Right cardiac atrium (tissue), 5 donors: Measurements from ENCODE around the gene TRAF7. TPM values are rescaled to one million over a fixed set of nuclear protein-coding genes. Genes with fewer than 3 reads are reported as not detected.

ENCODE experiments used
- ATAC-seq, 2 donors: fragments of 200-7000 bp; cut with Tn5 transposase; one replicate each; pipeline versions ENCODE4 v1.8.0 to v1.9.1; 2020; ENCODE audit warnings: moderate library complexity in 2 of 2, mild to moderate bottlenecking in 1 of 2
- DNase-seq, 3 donors: peaks; one replicate each; pipeline ENCODE4 v3.0.0-alpha.2; 2020
- H3K27ac ChIP-seq: one replicate; pipeline ENCODE4 v1.5.1; 2013; ENCODE audit warnings: mild to moderate bottlenecking, low read length, control low read depth, moderate library complexity
- H3K27me3 ChIP-seq: one replicate; pipeline ENCODE4 v1.6.1; 2013; ENCODE audit not compliant: control insufficient read depth, insufficient read depth
- H3K4me1 ChIP-seq: one replicate; pipeline ENCODE4 v1.6.1; 2013; ENCODE audit warnings: low read length; ENCODE audit not compliant: control insufficient read depth, insufficient read depth
- H3K4me3 ChIP-seq: one replicate; pipeline ENCODE4 v1.5.1; 2013; ENCODE audit warnings: low read length, control low read depth
- H3K9me3 ChIP-seq: one replicate; pipeline ENCODE4 v1.6.1; 2013; ENCODE audit warnings: low read length; ENCODE audit not compliant: control insufficient read depth
- WGBS: extraction: QIAGEN DNeasy Blood & Tissue Kit; methylation state at CpG from one replicate; pipeline ENCODE4 v1.1.7; 2013; 5-methylcytosine and 5-hydroxymethylcytosine counted together
- intact Hi-C, 4 donors: fragments of 100-400 bp; cut with DNase I; formaldehyde crosslinking; loops; one replicate each; pipeline versions ENCODE4 v1.11.0 to v1.14.0; 2022 to 2023
- polyA plus RNA-seq: library from polyadenylated mRNA; stranded (reverse); fragments of 200-250 nt; gene quantifications from one replicate; pipeline ENCODE4 v1.2.3, GENCODE V29; 2013
- total RNA-seq, 4 donors: library from RNA; stranded (reverse); fragmentation: NEBNext Ultra II Directional; extraction: Animal tissue kit (Norgen Biotek cat#: 25700); gene quantifications; one replicate each; pipeline ENCODE4 v1.2.1, GENCODE V29; 2021
- donor health status: healthy with polysubstance abuse.
- donor health status: DM: no; HTN: yes; CAD: no.
- donor health status: DM: no; HTN: no; CAD: no.
- donor health status: DM: no; HTN: yes; CAD: no; lungs with severe emphysema.
- donor health status: DM: yes; HTN: yes; CAD: no.

The TRAF7 gene
- total and polyA plus RNA-seq, 5 donors = 17.7 to 39.2 (median 31.1) TPM

- no peaks in the 10 kb centered on the region for H3K4me1 ChIP-seq
- no peaks in the 10 kb centered on the region for H3K9me3 ChIP-seq
- WGBS = 32% methylated on average over 105 of the region's 106 CpGs
- intact Hi-C loops = no loop called here
- no peak overlapping the region for H3K27ac ChIP-seq
- no peak overlapping the region for H3K4me3 ChIP-seq
- ATAC-seq (peak in 1 of 2 donors; percentile 24), DNase-seq (no peak)
- H3K27me3 ChIP-seq = no peaks in the 10 kb centered on the region
Measured at GRCh38 chr16:2178321-2179106, 22.9 kb downstream of the TRAF7 start.

GRCh38 chr16:2179107-2179501 is 23.5 kb downstream of the TRAF7 start:
- no peaks in the 10 kb centered on the region for H3K4me1 ChIP-seq
- intact Hi-C loops = no loop called here
- no peak overlapping the region for H3K4me3 ChIP-seq
- no peaks in the 10 kb centered on the region for H3K9me3 ChIP-seq
- no peaks in the 10 kb centered on the region for H3K27me3 ChIP-seq
- 46% methylated on average over 50 of the region's 50 CpGs for WGBS
- no peak overlapping the region for H3K27ac ChIP-seq
- DNase-seq (no peak), ATAC-seq (no peak)

GRCh38 chr16:2179576-2179975 is 24.0 kb downstream of the TRAF7 start:
- intact Hi-C loops = no loop called here
- H3K4me3 ChIP-seq = no peak overlapping the region
- 95% methylated on average over 31 of the region's 31 CpGs for WGBS
- H3K9me3 ChIP-seq = no peaks in the 10 kb centered on the region
- H3K27me3 ChIP-seq = no peaks in the 10 kb centered on the region
- DNase-seq (no peak), ATAC-seq (no peak)
- no peaks in the 10 kb centered on the region for H3K4me1 ChIP-seq
- no peak overlapping the region for H3K27ac ChIP-seq

DNA sequence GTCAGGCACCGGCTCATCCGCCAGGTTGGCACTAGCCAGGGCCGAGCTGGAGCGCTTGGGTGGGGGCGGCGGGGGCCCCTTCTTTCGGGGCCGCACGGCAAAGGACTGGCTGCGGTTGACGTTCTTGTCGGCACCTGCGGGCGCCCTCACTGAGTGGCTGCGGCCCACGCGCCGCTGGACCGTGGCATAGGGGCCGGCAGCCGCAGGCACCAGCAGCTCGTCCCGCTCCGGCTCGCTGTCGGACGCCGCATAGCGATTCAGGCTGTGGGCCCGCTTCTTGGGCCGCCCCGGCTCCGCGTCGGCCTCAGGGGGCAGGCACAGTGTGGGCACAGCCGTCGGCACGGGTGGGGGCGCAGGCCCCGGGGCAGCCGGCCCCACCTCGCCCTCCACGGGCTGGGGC is 24.9 kb downstream of the TRAF7 start:
- no peaks in the 10 kb centered on the region for H3K27me3 ChIP-seq
- H3K9me3 ChIP-seq = no peaks in the 10 kb centered on the region
- no peaks in the 10 kb centered on the region for H3K4me1 ChIP-seq
- ATAC-seq = no peak
- 96% methylated on average over 43 of the region's 43 CpGs for WGBS
- intact Hi-C loops = no loop called here
- H3K4me3 ChIP-seq = no peak overlapping the region
- no peak for DNase-seq
- no peak overlapping the region for H3K27ac ChIP-seq

GRCh38 chr16:2180962-2181923 is 25.7 kb downstream of the TRAF7 start:
- Histone ChIP-seq H3K27ac (no peak overlapping the region), H3K27me3 (no peaks in the 10 kb centered on the region), H3K9me3 (no peaks in the 10 kb centered on the region), H3K4me3 (no peak overlapping the region), H3K4me1 (no peaks in the 10 kb centered on the region)
- DNase-seq = no peak
- intact Hi-C loops = no loop called here
- WGBS = 87% methylated on average over 46 of the region's 46 CpGs
- ATAC-seq = no peak

GRCh38 chr16:2181952-2182351 is 26.4 kb downstream of the TRAF7 start:
- no peaks in the 10 kb centered on the region for H3K4me1 ChIP-seq
- H3K9me3 ChIP-seq = no peaks in the 10 kb centered on the region
- DNase-seq (no peak), ATAC-seq (no peak)
- intact Hi-C loops = no loop called here
- 92% methylated on average over 20 of the region's 20 CpGs for whole genome bisulfite sequencing
- no peak overlapping the region for H3K27ac ChIP-seq
- no peaks in the 10 kb centered on the region for H3K27me3 ChIP-seq
- no peak overlapping the region for H3K4me3 ChIP-seq

DNA sequence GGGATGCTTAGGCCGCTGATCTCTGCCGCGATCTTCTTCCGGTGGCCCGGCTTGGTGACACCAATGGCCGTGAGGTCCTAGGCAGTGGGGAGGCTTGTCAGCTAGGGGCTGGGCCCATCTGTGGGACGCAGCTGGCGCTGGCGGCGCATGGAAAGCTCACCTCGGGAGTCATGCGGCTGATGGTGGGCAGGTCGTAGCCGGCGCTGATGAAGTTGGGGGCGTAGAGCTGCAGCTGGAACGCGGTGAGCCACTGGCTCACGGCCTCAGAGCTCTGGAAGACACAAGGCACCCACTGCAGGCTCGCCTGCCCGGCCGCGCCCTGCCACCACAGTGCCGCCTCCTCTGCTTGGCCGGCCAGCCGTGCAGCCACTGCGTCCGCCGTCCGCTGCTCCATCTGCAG is 28.1 kb downstream of the TRAF7 start:
- Histone ChIP-seq H3K4me1 (no peaks in the 10 kb centered on the region), H3K27ac (no peak overlapping the region), H3K9me3 (no peaks in the 10 kb centered on the region), H3K4me3 (no peak overlapping the region), H3K27me3 (no peaks in the 10 kb centered on the region)
- no peak for DNase-seq
- intact Hi-C loops = no loop called here
- ATAC-seq = no peak
- 94% methylated on average over 30 of the region's 30 CpGs for WGBS

GRCh38 chr16:2184346-2184745 is 28.8 kb downstream of the TRAF7 start:
- H3K4me3 ChIP-seq = no peak overlapping the region
- no peaks in the 10 kb centered on the region for H3K9me3 ChIP-seq
- WGBS = 88% methylated on average over 19 of the region's 19 CpGs
- DNase-seq (no peak), ATAC-seq (no peak)
- no peak overlapping the region for H3K27ac ChIP-seq
- intact Hi-C loops = no loop called here
- no peaks in the 10 kb centered on the region for H3K27me3 ChIP-seq
- H3K4me1 ChIP-seq = no peaks in the 10 kb centered on the region

- no peaks in the 10 kb centered on the region for H3K9me3 ChIP-seq
- no peak overlapping the region for H3K27ac ChIP-seq
- H3K27me3 ChIP-seq = no peaks in the 10 kb centered on the region
- intact Hi-C loops = no loop called here
- no peaks in the 10 kb centered on the region for H3K4me1 ChIP-seq
- no peak overlapping the region for H3K4me3 ChIP-seq
- 84% methylated on average over 20 of the region's 20 CpGs for WGBS
- DNase-seq (no peak), ATAC-seq (no peak)
Measured at GRCh38 chr16:2184962-2185361, 29.4 kb downstream of the TRAF7 start.

DNA sequence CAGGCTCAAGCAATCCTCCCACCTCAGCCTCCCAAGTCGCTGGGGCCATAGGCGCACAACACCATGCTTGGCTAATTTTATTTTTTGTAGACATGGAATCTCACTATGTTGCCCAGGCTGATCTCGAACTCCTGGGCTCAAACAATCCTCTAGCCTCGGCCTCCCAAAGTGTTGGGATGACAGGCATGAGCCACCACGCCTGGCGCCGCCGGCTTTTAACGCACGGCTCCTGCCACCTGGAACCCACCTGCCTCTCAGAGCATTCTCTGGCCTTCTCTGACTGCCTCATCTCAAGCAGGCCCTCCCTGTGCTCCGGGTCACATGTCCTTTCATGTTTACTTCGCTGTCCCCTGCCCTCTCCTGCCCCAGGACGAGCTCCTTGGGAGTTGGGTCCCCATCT is 30.5 kb downstream of the TRAF7 start:
- no peak overlapping the region for H3K4me3 ChIP-seq
- 90% methylated on average over 13 of the region's 13 CpGs for WGBS

GRCh38 chr16:2186505-2186904 is 30.9 kb downstream of the TRAF7 start:
- DNase-seq (no peak), ATAC-seq (no peak)
- H3K27ac ChIP-seq = no peak overlapping the region
- H3K9me3 ChIP-seq = no peaks in the 10 kb centered on the region
- H3K4me1 ChIP-seq = no peaks in the 10 kb centered on the region
- no peaks in the 10 kb centered on the region for H3K27me3 ChIP-seq
- H3K4me3 ChIP-seq = no peak overlapping the region
- intact Hi-C loops = no loop called here
- 79% methylated on average over 20 of the region's 20 CpGs for WGBS

More for the DNA sequence above, 30.5 kb downstream of the TRAF7 start:
- no peak overlapping the region for H3K27ac ChIP-seq
- no peaks in the 10 kb centered on the region for H3K27me3 ChIP-seq
- H3K4me1 ChIP-seq = no peaks in the 10 kb centered on the region
- H3K9me3 ChIP-seq = no peaks in the 10 kb centered on the region
- DNase-seq (no peak), ATAC-seq (no peak)
- intact Hi-C loops = no loop called here
